Activated naive CD8-positive, alpha-beta T cell (primary cell): Measurements from ENCODE around the gene JMY.
"Not testable (repeated sequence)": the region's sequence is repeated elsewhere in the genome, so short reads cannot be mapped to it uniquely, and the experiment has no call there.

ENCODE experiments used
- H3K27ac Mint-ChIP-seq: one replicate; pipeline ENCODE4 v1.8.0; 2021; ENCODE audit warnings: mixed read lengths
- H3K27me3 Mint-ChIP-seq: one replicate; pipeline ENCODE4 v1.8.0; 2021; ENCODE audit warnings: mixed read lengths
- H3K36me3 Mint-ChIP-seq: one replicate; pipeline ENCODE4 v1.8.0; 2021; ENCODE audit warnings: mixed read lengths
- H3K4me1 Mint-ChIP-seq: one replicate; pipeline ENCODE4 v1.8.0; 2021; ENCODE audit warnings: low read depth, mixed read lengths
- H3K4me3 Mint-ChIP-seq: one replicate; pipeline ENCODE4 v1.8.0; 2021; ENCODE audit warnings: mild to moderate bottlenecking, mixed read lengths
- H3K9me3 Mint-ChIP-seq: one replicate; pipeline ENCODE4 v1.8.0; 2021; ENCODE audit warnings: low read depth, mixed read lengths

JMY gene

GRCh38 chr5:79225026-79225425 lies 10.9 kb upstream of the JMY start:
- H3K27ac Mint-ChIP-seq: no peak overlapping the region
- H3K4me3 Mint-ChIP-seq: no peak overlapping the region
- H3K36me3 Mint-ChIP-seq: no peaks in the 10 kb centered on the region
- peaks cover 1% of the 10 kb centered on the region for H3K4me1 Mint-ChIP-seq
- no peaks in the 10 kb centered on the region for H3K27me3 Mint-ChIP-seq
- H3K9me3 Mint-ChIP-seq: no peaks in the 10 kb centered on the region

GRCh38 chr5:79225441-79225840 lies 10.5 kb upstream of the JMY start:
- Mint-ChIP-seq H3K4me1 (peaks cover 1% of the 10 kb centered on the region), H3K27ac (no peak overlapping the region), H3K36me3 (no peaks in the 10 kb centered on the region), H3K4me3 (no peak overlapping the region), H3K9me3 (no peaks in the 10 kb centered on the region), H3K27me3 (no peaks in the 10 kb centered on the region)

DNA sequence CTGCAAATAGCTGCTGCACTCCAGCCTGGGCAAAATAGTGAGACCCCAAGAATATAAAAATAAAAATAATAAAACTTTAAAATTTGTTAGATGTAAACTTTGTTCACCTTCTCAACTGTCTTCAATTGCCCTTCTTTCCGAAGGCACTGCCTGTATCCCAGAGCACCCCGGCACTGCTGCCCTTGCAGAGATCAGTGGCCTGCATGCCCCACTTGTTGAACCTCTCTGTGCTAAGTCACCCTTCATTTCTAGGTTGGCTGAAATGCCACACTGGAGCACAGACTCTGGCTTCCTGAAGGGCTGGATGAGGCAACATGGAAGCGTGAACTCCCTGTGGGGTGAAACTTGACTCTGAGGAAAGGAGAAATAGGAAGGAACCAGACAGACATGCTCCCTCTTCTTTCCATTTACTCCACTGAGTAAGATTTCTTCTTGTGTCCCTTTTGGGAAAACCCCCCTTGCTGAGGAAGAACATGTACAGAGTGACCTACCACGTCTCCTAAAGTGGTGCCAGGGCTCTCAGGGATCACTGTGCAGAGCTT lies 8.4 kb upstream of the JMY start:
- Mint-ChIP-seq H3K4me1 (peaks cover 1% of the 10 kb centered on the region), H3K36me3 (no peaks in the 10 kb centered on the region), H3K4me3 (no peak overlapping the region), H3K27ac (no peak overlapping the region), H3K9me3 (no peaks in the 10 kb centered on the region), H3K27me3 (no peaks in the 10 kb centered on the region)

DNA sequence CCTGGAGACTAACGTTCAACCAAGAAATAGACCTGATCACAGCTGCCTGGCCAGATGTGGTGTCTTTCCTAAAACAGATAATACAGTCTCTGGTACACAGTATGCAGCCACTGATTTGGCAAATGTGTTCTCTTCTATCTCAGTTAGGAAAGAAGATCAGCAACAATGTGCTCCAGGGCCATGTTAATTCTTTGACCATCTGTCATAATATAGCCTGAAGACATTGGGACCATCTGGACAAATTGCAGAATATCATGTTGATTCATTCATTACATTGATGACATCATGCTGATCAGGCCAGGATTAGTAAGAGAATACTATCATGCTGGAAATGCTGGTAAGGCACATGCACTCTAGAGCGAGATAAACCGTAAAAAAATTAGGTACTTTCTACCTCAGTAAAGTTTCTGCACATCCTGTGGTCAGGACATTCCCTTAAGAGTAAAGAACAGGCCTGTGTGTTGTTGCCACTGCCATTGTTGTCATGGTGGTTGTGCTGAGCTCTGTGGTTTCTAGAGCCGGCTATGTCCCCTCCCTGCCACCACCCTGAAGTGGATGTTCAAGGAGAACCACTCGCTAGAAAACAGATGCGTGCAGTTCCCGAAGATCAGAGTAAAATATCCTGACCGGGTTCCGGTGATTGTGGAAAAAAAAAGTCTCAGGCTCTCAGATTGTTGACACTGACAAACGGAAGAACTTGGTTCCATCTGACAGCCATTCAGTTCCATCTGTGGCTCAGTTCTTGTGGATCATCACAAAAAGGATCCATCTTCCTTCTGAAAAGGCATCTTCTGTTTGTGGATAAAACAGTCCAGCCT lies 6.4 kb upstream of the JMY start:
- Mint-ChIP-seq H3K36me3 (no peaks in the 10 kb centered on the region), H3K4me1 (peaks cover 1% of the 10 kb centered on the region), H3K9me3 (no peaks in the 10 kb centered on the region), H3K4me3 (no peak overlapping the region), H3K27ac (no peak overlapping the region), H3K27me3 (no peaks in the 10 kb centered on the region)

DNA sequence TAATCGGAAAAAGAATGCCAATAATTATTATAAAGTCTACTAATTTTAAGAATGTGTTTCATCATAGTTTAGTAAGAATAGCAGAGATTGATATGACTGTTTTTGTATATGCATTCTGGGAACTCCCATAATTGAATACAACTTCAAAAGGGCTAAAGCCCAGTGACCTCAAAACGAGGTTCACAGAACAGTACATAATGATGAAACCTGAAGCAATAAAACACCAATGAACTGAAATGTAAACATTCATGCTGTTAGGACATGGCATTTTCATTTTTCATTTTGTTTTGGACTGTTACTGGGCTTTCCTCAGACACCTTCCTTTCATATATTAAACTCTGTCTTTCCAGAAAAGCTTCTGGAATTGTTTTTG lies 684 bp upstream of the JMY start:
- peak overlapping the region; percentile 90 for H3K4me3 Mint-ChIP-seq
- no peaks in the 10 kb centered on the region for H3K27me3 Mint-ChIP-seq
- H3K9me3 Mint-ChIP-seq: no peaks in the 10 kb centered on the region
- H3K27ac Mint-ChIP-seq: peak overlapping the region; percentile 97
- H3K36me3 Mint-ChIP-seq: no peaks in the 10 kb centered on the region
- H3K4me1 Mint-ChIP-seq: peaks cover 21% of the 10 kb centered on the region

- Mint-ChIP-seq H3K4me3 (peak overlapping the region; percentile 94), H3K36me3 (peaks cover 2% of the 10 kb centered on the region), H3K27ac (no peak overlapping the region), H3K4me1 (peaks cover 32% of the 10 kb centered on the region), H3K9me3 (no peaks in the 10 kb centered on the region), H3K27me3 (no peaks in the 10 kb centered on the region)
These were observed 535 bp downstream of the JMY start for GRCh38 chr5:79236362-79236969.

- peaks cover 2% of the 10 kb centered on the region for H3K36me3 Mint-ChIP-seq
- peak overlapping the region; percentile 80 for H3K27ac Mint-ChIP-seq
- no peaks in the 10 kb centered on the region for H3K27me3 Mint-ChIP-seq
- H3K4me3 Mint-ChIP-seq: peak overlapping the region; percentile 94
- no peaks in the 10 kb centered on the region for H3K9me3 Mint-ChIP-seq
- H3K4me1 Mint-ChIP-seq: peaks cover 38% of the 10 kb centered on the region
These were observed 1.2 kb downstream of the JMY start for GRCh38 chr5:79236970-79237739.

DNA sequence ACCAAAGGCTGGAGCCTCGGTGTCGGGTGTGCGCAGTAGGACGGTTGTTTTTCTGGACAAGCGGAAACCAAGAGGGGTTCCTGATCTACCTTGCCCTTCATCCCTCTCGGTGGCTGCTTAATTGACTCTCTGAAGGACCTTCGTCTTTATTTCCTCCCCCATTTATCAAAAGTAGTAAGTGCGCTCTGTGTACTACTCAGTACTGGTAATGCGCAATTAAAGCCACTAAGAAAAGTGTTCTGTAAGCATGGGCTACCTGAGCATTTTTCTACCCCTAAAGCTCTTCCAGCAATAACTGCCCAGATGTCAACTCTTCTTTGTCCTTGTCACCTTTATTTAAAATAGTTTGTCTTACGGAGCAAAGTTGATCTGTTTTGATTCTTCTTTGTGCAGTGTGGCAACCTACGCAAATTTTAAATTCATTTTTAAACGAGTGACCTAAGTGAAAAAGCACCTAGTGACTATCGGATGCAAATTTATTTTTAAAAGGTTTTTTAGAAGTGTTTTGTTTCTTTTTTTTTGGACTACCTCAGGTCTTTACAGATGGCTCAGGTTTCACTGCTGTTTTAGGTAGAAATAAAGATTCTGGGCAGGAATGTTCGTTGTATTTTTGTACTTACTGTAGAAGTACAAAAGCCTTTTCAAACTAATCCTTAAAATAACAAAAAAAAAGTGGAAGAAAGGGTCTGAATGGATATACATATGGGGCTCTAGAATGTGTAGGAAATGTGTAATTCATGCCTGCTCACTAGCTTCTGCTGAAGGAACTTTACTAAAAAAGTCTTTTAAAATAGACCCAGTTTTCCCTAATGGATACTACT lies 2.0 kb downstream of the JMY start:
- peak overlapping the region; percentile 94 for H3K4me3 Mint-ChIP-seq
- peak overlapping the region; percentile 80 for H3K27ac Mint-ChIP-seq
- peaks cover 2% of the 10 kb centered on the region for H3K36me3 Mint-ChIP-seq
- H3K4me1 Mint-ChIP-seq: peaks cover 46% of the 10 kb centered on the region
- no peaks in the 10 kb centered on the region for H3K27me3 Mint-ChIP-seq
- H3K9me3 Mint-ChIP-seq: no peaks in the 10 kb centered on the region

DNA sequence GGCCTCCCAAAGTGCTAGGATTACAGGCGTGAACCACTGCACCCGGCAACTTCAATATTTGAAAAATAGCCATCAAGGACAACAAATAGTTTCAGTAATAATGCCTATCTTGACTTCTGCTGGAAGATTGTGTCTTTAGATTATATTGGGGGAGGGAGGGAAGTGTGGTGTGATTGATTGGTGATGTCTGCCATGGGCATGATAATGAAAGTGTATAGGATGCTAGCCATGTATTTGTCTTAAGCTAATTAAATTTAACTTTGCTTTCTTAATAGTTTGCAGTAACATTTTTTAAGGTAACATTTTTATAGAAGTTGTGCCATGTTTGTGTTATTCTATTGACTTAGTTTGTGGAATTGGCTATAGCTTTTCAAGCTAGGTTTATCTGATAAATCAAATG lies 4.6 kb downstream of the JMY start:
- Mint-ChIP-seq H3K27me3 (no peaks in the 10 kb centered on the region), H3K36me3 (peaks cover 2% of the 10 kb centered on the region), H3K9me3 (no peaks in the 10 kb centered on the region), H3K4me1 (peaks cover 68% of the 10 kb centered on the region), H3K27ac (no peak overlapping the region), H3K4me3 (peak overlapping the region; percentile 78)

- peaks cover 75% of the 10 kb centered on the region for H3K4me1 Mint-ChIP-seq
- peak overlapping the region; percentile 23 for H3K27ac Mint-ChIP-seq
- peak overlapping the region; percentile 49 for H3K4me3 Mint-ChIP-seq
- H3K36me3 Mint-ChIP-seq: peaks cover 2% of the 10 kb centered on the region
- no peaks in the 10 kb centered on the region for H3K27me3 Mint-ChIP-seq
- H3K9me3 Mint-ChIP-seq: no peaks in the 10 kb centered on the region
These were observed 5.6 kb downstream of the JMY start for GRCh38 chr5:79241535-79241979.

- Mint-ChIP-seq H3K4me3 (peak overlapping the region; percentile 31), H3K9me3 (no peaks in the 10 kb centered on the region), H3K36me3 (peaks cover 2% of the 10 kb centered on the region), H3K27ac (no peak overlapping the region), H3K27me3 (no peaks in the 10 kb centered on the region), H3K4me1 (peaks cover 76% of the 10 kb centered on the region)
These were observed 6.5 kb downstream of the JMY start for GRCh38 chr5:79242242-79243039.

DNA sequence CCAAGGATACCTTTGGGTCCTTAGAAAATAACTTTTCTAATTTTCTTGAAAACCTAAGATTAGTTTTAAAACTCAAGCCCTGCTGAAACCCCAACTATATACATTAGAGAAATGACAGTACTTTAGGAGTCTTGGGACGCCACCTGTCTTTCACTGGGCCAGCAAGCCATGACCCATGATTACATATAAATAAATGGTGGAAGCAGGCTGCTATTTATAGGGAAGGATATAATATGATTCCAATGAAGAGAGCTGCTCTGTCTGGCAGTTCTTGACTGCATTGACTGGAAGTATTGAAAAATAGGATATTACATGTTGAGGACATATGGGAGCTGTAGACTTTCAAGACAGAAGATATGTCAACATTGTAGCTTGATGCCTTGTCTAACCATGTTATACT lies 7.3 kb downstream of the JMY start:
- H3K27ac Mint-ChIP-seq: no peak overlapping the region
- H3K27me3 Mint-ChIP-seq: no peaks in the 10 kb centered on the region
- H3K9me3 Mint-ChIP-seq: no peaks in the 10 kb centered on the region
- H3K4me3 Mint-ChIP-seq: no peak overlapping the region
- H3K4me1 Mint-ChIP-seq: peaks cover 69% of the 10 kb centered on the region
- peaks cover 2% of the 10 kb centered on the region for H3K36me3 Mint-ChIP-seq

DNA sequence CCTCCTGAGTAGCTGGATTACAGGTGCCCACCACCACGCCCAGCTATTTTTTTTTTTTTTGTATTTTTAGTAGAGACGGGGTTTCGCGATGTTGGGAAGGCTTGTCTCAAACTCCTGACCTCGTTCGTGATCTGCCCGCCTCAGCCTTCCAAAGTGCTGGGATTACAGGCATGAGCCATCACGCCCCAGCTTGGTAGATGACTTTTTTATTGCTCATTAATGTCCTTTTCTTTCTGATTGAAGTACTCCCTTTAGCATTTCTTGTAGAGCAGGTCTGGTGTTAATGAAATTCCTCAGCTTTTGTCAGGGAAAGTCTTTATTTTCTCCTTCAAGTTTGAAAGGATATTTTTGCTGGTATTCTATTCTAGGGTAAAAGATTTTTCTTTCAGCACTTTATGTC lies 18.1 kb downstream of the JMY start:
- not testable (repeated sequence) for H3K27ac Mint-ChIP-seq, H3K4me3 Mint-ChIP-seq, H3K27me3 Mint-ChIP-seq, H3K9me3 Mint-ChIP-seq
- H3K4me1 Mint-ChIP-seq: peaks cover 71% of the 10 kb centered on the region
- peaks cover 14% of the 10 kb centered on the region for H3K36me3 Mint-ChIP-seq
